HG02571 (cell line): Measurements from ENCODE around the gene FBXW12.
"Not testable (repeated sequence)": the region's sequence is repeated elsewhere in the genome, so short reads cannot be mapped to it uniquely, and the experiment has no call there.

ENCODE experiments used
- ATAC-seq: cut with Tn5 transposase; IDR thresholded peaks from one replicate; pipeline ENCODE4 v1.9.1; 2021; ENCODE audit warnings: mild to moderate bottlenecking, moderate library complexity; ENCODE audit not compliant: unreplicated experiment

The FBXW12 gene

GRCh38 chr3:48372377-48372770, 355 bp downstream of the FBXW12 start:
- ATAC-seq: no peak

GRCh38 chr3:48372862-48373435, 930 bp downstream of the FBXW12 start:
- no peak for ATAC-seq

GRCh38 chr3:48387634-48388033, 15.6 kb downstream of the FBXW12 start:
- no peak for ATAC-seq

- ATAC-seq: no peak
Measured at GRCh38 chr3:48388966-48389365, 16.9 kb downstream of the FBXW12 start.

- ATAC-seq: no peak
Measured at GRCh38 chr3:48394391-48394790, 22.4 kb downstream of the FBXW12 start.

- ATAC-seq: no peak
Measured at GRCh38 chr3:48395714-48396113, 23.7 kb downstream of the FBXW12 start.

GRCh38 chr3:48397767-48398681, 26.0 kb downstream of the FBXW12 start:
- no peak for ATAC-seq

GRCh38 chr3:48398701-48399386, 26.8 kb downstream of the FBXW12 start:
- ATAC-seq: no peak

GRCh38 chr3:48399387-48400172, 27.6 kb downstream of the FBXW12 start:
- no peak for ATAC-seq

- ATAC-seq: no peak
Measured at GRCh38 chr3:48400824-48401433, 28.9 kb downstream of the FBXW12 start.

GRCh38 chr3:48401434-48401901, 29.4 kb downstream of the FBXW12 start:
- ATAC-seq: not testable (repeated sequence)

GRCh38 chr3:48402281-48402732, 30.3 kb downstream of the FBXW12 start:
- no peak for ATAC-seq

GRCh38 chr3:48402907-48403306, 30.9 kb downstream of the FBXW12 start:
- no peak for ATAC-seq

- ATAC-seq: no peak
Measured at GRCh38 chr3:48403533-48404439, 31.8 kb downstream of the FBXW12 start.

- ATAC-seq: no peak
Measured at GRCh38 chr3:48404440-48405342, 32.7 kb downstream of the FBXW12 start.

- no peak for ATAC-seq
Measured at GRCh38 chr3:48405343-48405881, 33.4 kb downstream of the FBXW12 start.

- ATAC-seq: no peak
Measured at GRCh38 chr3:48405971-48406370, 34.0 kb downstream of the FBXW12 start.
